Fibroblast of lung (primary cell): ENCODE measurements around the gene SLC2A8. TPM values are rescaled to one million over a fixed set of nuclear protein-coding genes. Genes with fewer than 3 reads are reported as not detected.

Experiments used
- DNase-seq, 2 donors: peaks; one replicate each; pipeline versions ENCODE4 v3.0.0 to v3.0.0-alpha.2; 2010; ENCODE audit warnings: low read depth in 2 of 2
- H2AFZ ChIP-seq: 2 replicates; pipeline ENCODE4 v1.5.1; 2012; ENCODE audit warnings: low read length, control low read depth, inconsistent platforms
- H3K27ac ChIP-seq: 2 replicates; pipeline ENCODE4 v1.5.1; 2011; ENCODE audit warnings: low read length, control low read depth; ENCODE audit not compliant: insufficient read depth
- H3K27me3 ChIP-seq: 2 replicates; pipeline ENCODE4 v1.5.1; 2011; ENCODE audit warnings: mild to moderate bottlenecking, low read length; ENCODE audit not compliant: control insufficient read depth, insufficient read depth
- H3K36me3 ChIP-seq: 2 replicates; pipeline ENCODE4 v1.5.1; 2011; ENCODE audit warnings: low read length; ENCODE audit not compliant: control insufficient read depth, insufficient read depth
- H3K4me1 ChIP-seq: 2 replicates; pipeline ENCODE4 v1.5.1; 2011; ENCODE audit warnings: low read length; ENCODE audit not compliant: control insufficient read depth, insufficient read depth; ENCODE audit errors: extremely low read depth
- H3K4me2 ChIP-seq: 2 replicates; pipeline ENCODE4 v1.5.1; 2011; ENCODE audit warnings: low read length, control low read depth; ENCODE audit not compliant: insufficient read depth; ENCODE audit errors: extremely low read depth
- H3K4me3 ChIP-seq, 4 experiments: fragments of 200-600 bp in 1 of 4; sonication (generic) in 1 of 4; replicated peaks in 1 of 4; 2 replicates each; pipeline ENCODE4 v1.5.1; 2011 to 2016; ENCODE audit warnings: low read length in 4 of 4, low read depth in 3 of 4, mild to moderate bottlenecking in 3 of 4, control low read depth in 2 of 4, inconsistent platforms in 1 of 4, mixed read lengths in 1 of 4; ENCODE audit not compliant: insufficient read depth in 1 of 4; ENCODE audit errors: control extremely low read depth in 1 of 4
- H3K79me2 ChIP-seq: 2 replicates; pipeline ENCODE4 v1.5.1; 2012; ENCODE audit warnings: mild to moderate bottlenecking, low read length, inconsistent platforms; ENCODE audit not compliant: control insufficient read depth, insufficient read depth
- H3K9ac ChIP-seq: 2 replicates; pipeline ENCODE4 v1.5.1; 2011; ENCODE audit warnings: mild to moderate bottlenecking, low read length, control low read depth; ENCODE audit not compliant: insufficient read depth
- H3K9me3 ChIP-seq: 2 replicates; pipeline ENCODE4 v1.5.1; 2012; ENCODE audit warnings: low read depth, low read length; ENCODE audit not compliant: control insufficient read depth, insufficient read depth
- H4K20me1 ChIP-seq: 2 replicates; pipeline ENCODE4 v1.5.1; 2011; ENCODE audit warnings: low read length; ENCODE audit not compliant: control insufficient read depth, insufficient read depth; ENCODE audit errors: extremely low read depth
- EZH2 ChIP-seq: IDR thresholded peaks from 2 replicates; pipeline ENCODE4 v1.5.1; 2012; ENCODE audit warnings: low read length, control low read depth, mild to moderate bottlenecking; ENCODE audit errors: missing control alignments
- polyA plus RNA-seq, 2 donors: library from polyadenylated mRNA; depleted of rRNA in 1 of 2; stranded (reverse) in 1 of 2; unstranded in 1 of 2; fragments of >200 nt; gene quantifications; 2 replicates each; pipeline ENCODE4 v1.2.1, GENCODE V29; 2011 to 2012; ENCODE audit warnings: missing spikeins in 1 of 2
- total RNA-seq: library from RNA; depleted of rRNA; stranded (reverse); fragments of >200 nt; gene quantifications from 2 replicates; pipeline ENCODE4 v1.2.1, GENCODE V29; 2014
- TF ChIP-seq, protein P1 (sequence below), 2 donors: IDR thresholded peaks in 1 of 2; conservative IDR thresholded peaks in 1 of 2; 1 replicate in 1 of 2; 2 replicates in 1 of 2; pipeline ENCODE4 v1.5.1; 2011 to 2012; ENCODE audit warnings: low read length in 2 of 2, control low read depth in 1 of 2, inconsistent platforms in 1 of 2, low read depth in 1 of 2, mild to moderate bottlenecking in 1 of 2

The SLC2A8 gene
- total and polyA plus RNA-seq, 2 donors (not counting 1 experiment from before 2014, with no cell fraction given) = 4.6 to 11.4 TPM

- TF ChIP-seq EZH2 = no peak
- TF ChIP-seq, protein P1, sequence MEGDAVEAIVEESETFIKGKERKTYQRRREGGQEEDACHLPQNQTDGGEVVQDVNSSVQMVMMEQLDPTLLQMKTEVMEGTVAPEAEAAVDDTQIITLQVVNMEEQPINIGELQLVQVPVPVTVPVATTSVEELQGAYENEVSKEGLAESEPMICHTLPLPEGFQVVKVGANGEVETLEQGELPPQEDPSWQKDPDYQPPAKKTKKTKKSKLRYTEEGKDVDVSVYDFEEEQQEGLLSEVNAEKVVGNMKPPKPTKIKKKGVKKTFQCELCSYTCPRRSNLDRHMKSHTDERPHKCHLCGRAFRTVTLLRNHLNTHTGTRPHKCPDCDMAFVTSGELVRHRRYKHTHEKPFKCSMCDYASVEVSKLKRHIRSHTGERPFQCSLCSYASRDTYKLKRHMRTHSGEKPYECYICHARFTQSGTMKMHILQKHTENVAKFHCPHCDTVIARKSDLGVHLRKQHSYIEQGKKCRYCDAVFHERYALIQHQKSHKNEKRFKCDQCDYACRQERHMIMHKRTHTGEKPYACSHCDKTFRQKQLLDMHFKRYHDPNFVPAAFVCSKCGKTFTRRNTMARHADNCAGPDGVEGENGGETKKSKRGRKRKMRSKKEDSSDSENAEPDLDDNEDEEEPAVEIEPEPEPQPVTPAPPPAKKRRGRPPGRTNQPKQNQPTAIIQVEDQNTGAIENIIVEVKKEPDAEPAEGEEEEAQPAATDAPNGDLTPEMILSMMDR (conservative IDR thresholded peaks at IDR 0.05 in 1 of 2, IDR thresholded peaks at IDR 0.05 in 1 of 2; ENCODE audit: low read depth in 1 of 2, low read length in 2 of 2) = no peak
- Histone ChIP-seq H2AFZ (peak overlapping the region; percentile 65), H3K27ac (peak overlapping the region; percentile 32), H3K9ac (peak overlapping the region; percentile 65), H3K9me3 (no peaks in the 10 kb centered on the region), H4K20me1 (no peaks in the 10 kb centered on the region), H3K79me2 (peaks cover 1% of the 10 kb centered on the region), H3K27me3 (no peaks in the 10 kb centered on the region), H3K4me3 (peak overlapping the region; percentile 42 to 62 (median 58)), H3K36me3 (no peaks in the 10 kb centered on the region), H3K4me2 (peak overlapping the region; percentile 87), H3K4me1 (no peaks in the 10 kb centered on the region)
- DNase-seq = no peak
Observed at GRCh38 chr9:127398275-127398647, 1.3 kb downstream of the SLC2A8 start.

DNA sequence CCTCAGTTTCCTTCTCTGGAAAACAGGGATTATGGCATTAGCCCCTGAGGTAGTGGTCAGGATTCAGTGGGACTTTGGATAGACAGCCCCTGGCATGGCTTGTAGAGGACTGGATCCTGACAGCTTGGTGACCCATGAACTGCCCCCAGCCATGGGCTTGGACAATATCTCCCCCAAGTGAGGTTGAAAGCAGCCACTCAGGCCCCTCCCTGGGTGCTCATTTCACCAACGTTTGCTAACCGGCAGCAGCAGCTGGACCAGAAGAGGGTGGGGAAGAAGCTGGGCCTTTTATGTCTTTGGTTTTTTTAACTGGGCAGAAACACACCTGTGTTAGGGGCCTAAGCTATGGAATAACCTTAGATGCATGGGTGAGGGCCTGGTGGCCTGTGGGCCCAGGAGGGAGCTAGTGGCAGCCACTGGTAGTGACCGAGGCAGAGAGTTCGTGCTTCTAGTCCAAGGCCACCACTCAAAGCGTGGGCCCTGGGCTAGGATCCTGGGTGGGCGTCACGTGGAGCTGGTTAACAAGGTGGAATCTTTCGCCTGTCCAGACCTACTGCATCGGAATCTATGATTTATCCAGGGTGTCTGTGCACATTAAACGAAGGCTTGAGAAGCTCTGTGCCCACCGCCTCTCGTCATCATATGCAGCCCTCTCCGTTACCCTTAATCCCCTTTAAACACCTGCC is 1.9 kb downstream of the SLC2A8 start:
- H3K27me3 ChIP-seq = no peaks in the 10 kb centered on the region
- no peaks in the 10 kb centered on the region for H3K4me1 ChIP-seq
- no peak overlapping the region for H3K27ac ChIP-seq
- H3K9me3 ChIP-seq = no peaks in the 10 kb centered on the region
- H3K4me2 ChIP-seq = peak overlapping the region; percentile 87
- H4K20me1 ChIP-seq = no peaks in the 10 kb centered on the region
- no peaks in the 10 kb centered on the region for H3K36me3 ChIP-seq
- DNase-seq = no peak
- no peak for TF ChIP-seq EZH2
- TF ChIP-seq, protein P1 (conservative IDR thresholded peaks at IDR 0.05 in 1 of 2, IDR thresholded peaks at IDR 0.05 in 1 of 2; ENCODE audit: low read depth in 1 of 2, low read length in 2 of 2) = no peak
- H2AFZ ChIP-seq = no peak overlapping the region
- no peak overlapping the region for H3K9ac ChIP-seq
- H3K4me3 ChIP-seq = no peak overlapping the region
- H3K79me2 ChIP-seq = peaks cover 1% of the 10 kb centered on the region

DNA sequence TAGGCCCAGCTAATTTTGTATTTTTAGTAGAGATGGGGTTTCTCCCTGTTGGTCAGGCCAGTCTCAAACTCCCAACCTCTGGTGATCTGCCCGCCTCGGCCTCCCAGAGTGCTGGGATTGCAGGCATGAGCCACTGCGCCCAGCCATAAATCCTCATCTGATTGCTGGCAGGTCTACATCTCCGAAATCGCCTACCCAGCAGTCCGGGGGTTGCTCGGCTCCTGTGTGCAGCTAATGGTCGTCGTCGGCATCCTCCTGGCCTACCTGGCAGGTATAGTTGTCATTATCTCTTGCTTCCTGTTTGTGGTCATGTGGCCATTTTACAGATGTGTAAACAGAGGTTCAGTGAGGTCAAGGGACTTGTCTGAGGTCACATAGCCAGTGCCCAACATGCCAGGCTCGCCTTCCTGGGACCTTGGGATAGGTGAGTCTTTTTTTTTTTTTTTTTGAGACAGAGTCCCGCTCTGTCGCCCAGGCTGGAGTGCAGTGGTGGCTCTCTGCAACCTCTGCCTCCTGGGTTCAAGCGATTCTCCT is 2.8 kb downstream of the SLC2A8 start:
- TF ChIP-seq EZH2 = no peak
- TF ChIP-seq, protein P1 (conservative IDR thresholded peaks at IDR 0.05 in 1 of 2, IDR thresholded peaks at IDR 0.05 in 1 of 2; ENCODE audit: low read depth in 1 of 2, low read length in 2 of 2) = no peak
- H3K9ac ChIP-seq = no peak overlapping the region
- no peak overlapping the region for H3K4me3 ChIP-seq
- peaks cover 2% of the 10 kb centered on the region for H3K36me3 ChIP-seq
- H3K4me2 ChIP-seq = no peak overlapping the region
- peaks cover 1% of the 10 kb centered on the region for H3K79me2 ChIP-seq
- H3K27me3 ChIP-seq = no peaks in the 10 kb centered on the region
- no peak overlapping the region for H3K27ac ChIP-seq
- DNase-seq = no peak
- no peaks in the 10 kb centered on the region for H3K9me3 ChIP-seq
- no peaks in the 10 kb centered on the region for H3K4me1 ChIP-seq
- H2AFZ ChIP-seq = no peak overlapping the region
- H4K20me1 ChIP-seq = no peaks in the 10 kb centered on the region
